ENCODE data around the gene SNX15. TPM values are rescaled to one million over a fixed set of nuclear protein-coding genes. Genes with fewer than 3 reads are reported as not detected.
"Not testable (repeated sequence)": the region's sequence is repeated elsewhere in the genome, so short reads cannot be mapped to it uniquely, and the experiment has no call there.

SNX15 gene
- total and polyA plus RNA-seq, 3 donors from 2014 or later, result 15.6 to 22.5 (median 17.0) TPM

- WGBS, 2 donors, result 79 to 89% methylated on average over 3 of the region's 3 CpGs
- no peak overlapping the region for H3K4me3 ChIP-seq
- intact Hi-C loops (cut with DNase I; ENCODE audit: low total_unique reads), result no loop called here
- H3K9me3 ChIP-seq, result no peaks in the 10 kb centered on the region
- no peak overlapping the region for H3K27ac ChIP-seq
- H3K4me1 ChIP-seq, result no peaks in the 10 kb centered on the region
- no peaks in the 10 kb centered on the region for H3K27me3 ChIP-seq
- no peak for DNase-seq
- TF ChIP-seq POLR2A (IDR thresholded peaks at IDR 0.05) (no peak), CTCF (IDR thresholded peaks at IDR 0.05) (no peak)
- no peaks in the 10 kb centered on the region for H3K36me3 ChIP-seq (ENCODE audit: low read depth, missing control alignments)
These were observed 6.2 kb upstream of the SNX15 start for GRCh38 chr11:65021003-65021402.

GRCh38 chr11:65021509-65021908, 5.7 kb upstream of the SNX15 start:
- no peaks in the 10 kb centered on the region for H3K4me1 ChIP-seq
- no peaks in the 10 kb centered on the region for H3K36me3 ChIP-seq (ENCODE audit: low read depth, missing control alignments)
- TF ChIP-seq POLR2A (IDR thresholded peaks at IDR 0.05) (no peak), CTCF (IDR thresholded peaks at IDR 0.05) (no peak)
- no peak overlapping the region for H3K4me3 ChIP-seq
- 93% methylated on average over 11 of the region's 11 CpGs; no CpG with 5 or more reads in 1 of the 2 donors for WGBS, 2 donors
- intact Hi-C loops (cut with DNase I; ENCODE audit: low total_unique reads), result no loop called here
- no peak for DNase-seq
- no peaks in the 10 kb centered on the region for H3K9me3 ChIP-seq
- H3K27me3 ChIP-seq, result no peaks in the 10 kb centered on the region
- no peak overlapping the region for H3K27ac ChIP-seq

GRCh38 chr11:65023502-65023901, 3.7 kb upstream of the SNX15 start:
- WGBS, 2 donors, result 53 to 62% methylated on average over 8 of the region's 8 CpGs

GRCh38 chr11:65026810-65027209, 429 bp upstream of the SNX15 start:
- Histone ChIP-seq H3K4me1 (peaks cover 3% of the 10 kb centered on the region), H3K9me3 (no peaks in the 10 kb centered on the region), H3K36me3 (ENCODE audit: low read depth, missing control alignments) (no peaks in the 10 kb centered on the region), H3K27me3 (no peaks in the 10 kb centered on the region), H3K27ac (no peak overlapping the region), H3K4me3 (no peak overlapping the region)
- 45 to 47% methylated on average over 10 of the region's 10 CpGs for WGBS, 2 donors
- no peak for DNase-seq
- intact Hi-C loops (cut with DNase I; ENCODE audit: low total_unique reads), result no loop called here
- TF ChIP-seq POLR2A (IDR thresholded peaks at IDR 0.05) (no peak), CTCF (IDR thresholded peaks at IDR 0.05) (no peak)

More at GRCh38 chr11:65023502-65023901, 3.7 kb upstream of the SNX15 start:
- H3K4me3 ChIP-seq; H3K36me3 ChIP-seq (ENCODE audit: low read depth, missing control alignments); H3K9me3 ChIP-seq; H3K27ac ChIP-seq; H3K4me1 ChIP-seq; intact Hi-C loops (cut with DNase I; ENCODE audit: low total_unique reads); DNase-seq; H3K27me3 ChIP-seq: not testable (repeated sequence)

GRCh38 chr11:65032216-65032615, 5.0 kb downstream of the SNX15 start:
- Histone ChIP-seq H3K27me3 (no peaks in the 10 kb centered on the region), H3K36me3 (ENCODE audit: low read depth, missing control alignments) (no peaks in the 10 kb centered on the region), H3K4me1 (peaks cover 3% of the 10 kb centered on the region), H3K4me3 (no peak overlapping the region), H3K27ac (no peak overlapping the region), H3K9me3 (no peaks in the 10 kb centered on the region)
- DNase-seq, result no peak
- WGBS, 2 donors, result 89 to 97% methylated on average over 6 to 13 of the region's 13 CpGs
- TF ChIP-seq CTCF (IDR thresholded peaks at IDR 0.05) (no peak), POLR2A (IDR thresholded peaks at IDR 0.05) (no peak)
- intact Hi-C loops (cut with DNase I; ENCODE audit: low total_unique reads), result no loop called here

All from testis (tissue), 3 donors.